Stimulated activated CD4-positive, alpha-beta T cell treated with anti-CD3 and anti-CD28 coated beads, Interleukin-12 subunit alpha, Interleukin-12 subunit beta, amount 100 ng/mL, for 48 hours (primary cell): Measurements from ENCODE around the gene NFIB.

Experiments
- DNase-seq, 3 donors: peaks; one replicate each; pipeline ENCODE4 v3.0.0-alpha.2; 2020; ENCODE audit warnings: low read depth in 2 of 3, low spot score in 1 of 3

The NFIB gene

GRCh38 chr9:14127656-14128055 is 186.3 kb downstream of the NFIB start:
- no peak for DNase-seq

- no peak for DNase-seq
Observed at GRCh38 chr9:14119694-14120514, 194.0 kb downstream of the NFIB start.

- DNase-seq = no peak
Observed at GRCh38 chr9:14112226-14112625, 201.7 kb downstream of the NFIB start.

- no peak for DNase-seq
Observed at GRCh38 chr9:14111696-14112095, 202.2 kb downstream of the NFIB start.

- no peak for DNase-seq
Observed at GRCh38 chr9:14107977-14108376, 206.0 kb downstream of the NFIB start.

GRCh38 chr9:14107495-14107894 is 206.4 kb downstream of the NFIB start:
- DNase-seq = no peak

- DNase-seq = no peak
Observed at GRCh38 chr9:14106699-14107098, 207.2 kb downstream of the NFIB start.

GRCh38 chr9:14104496-14104895 is 209.4 kb downstream of the NFIB start:
- DNase-seq = no peak

GRCh38 chr9:14103115-14103514 is 210.8 kb downstream of the NFIB start:
- DNase-seq = no peak

- no peak for DNase-seq
Observed at GRCh38 chr9:14099737-14100136, 214.2 kb downstream of the NFIB start.

- DNase-seq = no peak
Observed at GRCh38 chr9:14098486-14099180, 215.3 kb downstream of the NFIB start.

GRCh38 chr9:14097666-14098415 is 216.1 kb downstream of the NFIB start:
- DNase-seq = no peak

- no peak for DNase-seq
Observed at GRCh38 chr9:14097215-14097614, 216.7 kb downstream of the NFIB start.

- DNase-seq = no peak
Observed at GRCh38 chr9:14096258-14096922, 217.6 kb downstream of the NFIB start.

- DNase-seq = no peak
Observed at GRCh38 chr9:14095277-14095676, 218.7 kb downstream of the NFIB start.

- DNase-seq = no peak
Observed at GRCh38 chr9:14094491-14094890, 219.4 kb downstream of the NFIB start.

- no peak for DNase-seq
Observed at GRCh38 chr9:14092344-14092743, 221.6 kb downstream of the NFIB start.

GRCh38 chr9:14089051-14089803 is 224.7 kb downstream of the NFIB start:
- DNase-seq = no peak

- DNase-seq = no peak
Observed at GRCh38 chr9:14087576-14087975, 226.4 kb downstream of the NFIB start.

- no peak for DNase-seq
Observed at GRCh38 chr9:14086495-14086894, 227.4 kb downstream of the NFIB start.

- no peak for DNase-seq
Observed at GRCh38 chr9:14085810-14086209, 228.1 kb downstream of the NFIB start.
